Stimulated activated CD8-positive, alpha-beta memory T cell treated with anti-CD3 and anti-CD28 coated beads, Interleukin-2, amount 100 ng/mL, for 48 hours (primary cell): ENCODE data around the gene SLC16A3.
A peak's percentile ranks its signal among the peaks of the same experiment; 100 is the strongest.

Experiments
- DNase-seq, 2 donors: peaks; one replicate each; pipeline ENCODE4 v3.0.0-alpha.2; 2020; ENCODE audit warnings: low read depth in 2 of 2

The SLC16A3 gene

GRCh38 chr17:82236142-82236971 lies 7.5 kb downstream of the SLC16A3 start:
- DNase-seq, result peak in 1 of 2 donors; percentile 55

GRCh38 chr17:82237083-82237745 lies 8.4 kb downstream of the SLC16A3 start:
- no peak for DNase-seq

- no peak for DNase-seq
Observed at GRCh38 chr17:82237746-82238471, 9.1 kb downstream of the SLC16A3 start.

- peak in 1 of 2 donors; percentile 57 for DNase-seq
Observed at GRCh38 chr17:82238472-82239201, 9.8 kb downstream of the SLC16A3 start.

- no peak for DNase-seq
Observed at GRCh38 chr17:82239401-82239925, 10.6 kb downstream of the SLC16A3 start.

GRCh38 chr17:82239926-82240505 lies 11.2 kb downstream of the SLC16A3 start:
- no peak for DNase-seq

- DNase-seq, result no peak
Observed at GRCh38 chr17:82240506-82241182, 11.8 kb downstream of the SLC16A3 start.

- DNase-seq, result no peak
Observed at GRCh38 chr17:82241183-82241925, 12.5 kb downstream of the SLC16A3 start.

- no peak for DNase-seq
Observed at GRCh38 chr17:82241926-82242697, 13.3 kb downstream of the SLC16A3 start.

GRCh38 chr17:82242698-82242976 lies 13.8 kb downstream of the SLC16A3 start:
- no peak for DNase-seq

GRCh38 chr17:82242977-82243647 lies 14.3 kb downstream of the SLC16A3 start:
- DNase-seq, result no peak

GRCh38 chr17:82243648-82244412 lies 15.0 kb downstream of the SLC16A3 start:
- no peak for DNase-seq

GRCh38 chr17:82244413-82245133 lies 15.7 kb downstream of the SLC16A3 start:
- DNase-seq, result no peak

GRCh38 chr17:82245134-82246039 lies 16.5 kb downstream of the SLC16A3 start:
- DNase-seq, result no peak

GRCh38 chr17:82246040-82246364 lies 17.2 kb downstream of the SLC16A3 start:
- no peak for DNase-seq
